DND-41 (cell line): ENCODE measurements around the gene HCN2.

ENCODE experiments used
- ATAC-seq: fragments of 200-7000 bp; cut with Tn5 transposase; 3 replicates; pipeline ENCODE4 v1.9.1; 2021; ENCODE audit warnings: low read depth; ENCODE audit not compliant: insufficient read depth
- DNase-seq: peaks from one replicate; pipeline ENCODE4 v3.0.0-alpha.2; 2020
- H2AFZ ChIP-seq: 2 replicates; pipeline ENCODE4 v1.6.0; 2012; ENCODE audit warnings: low read depth, low read length
- H3K27ac ChIP-seq: 2 replicates; pipeline ENCODE4 v1.5.1; 2012; ENCODE audit warnings: low read length, inconsistent platforms
- H3K27me3 ChIP-seq: fragments of 200-600 bp; sonication (generic); 2 replicates; pipeline ENCODE4 v1.6.0; 2012; ENCODE audit warnings: low read length, mild to moderate bottlenecking, inconsistent platforms; ENCODE audit not compliant: insufficient read depth, poor library complexity
- H3K36me3 ChIP-seq: 2 replicates; pipeline ENCODE4 v1.5.1; 2012; ENCODE audit warnings: low read length, inconsistent platforms; ENCODE audit not compliant: insufficient read depth
- H3K4me1 ChIP-seq: 2 replicates; pipeline ENCODE4 v1.5.1; 2012; ENCODE audit warnings: mild to moderate bottlenecking, low read length; ENCODE audit not compliant: insufficient read depth
- H3K4me2 ChIP-seq: 2 replicates; pipeline ENCODE4 v1.6.0; 2012; ENCODE audit warnings: mild to moderate bottlenecking, moderate library complexity, low read length, inconsistent platforms; ENCODE audit not compliant: insufficient read depth
- H3K4me3 ChIP-seq, 2 experiments: fragments of 200-600 bp in 1 of 2; shearing (Covaris generic) in 1 of 2; 2 replicates each; pipeline ENCODE4 v1.5.1; 2012 to 2016; ENCODE audit warnings: inconsistent platforms in 2 of 2, low read length in 2 of 2, mild to moderate bottlenecking in 2 of 2, low read depth in 1 of 2, moderate library complexity in 1 of 2
- H3K79me2 ChIP-seq: 2 replicates; pipeline ENCODE4 v1.6.0; 2012; ENCODE audit warnings: low read length, inconsistent platforms; ENCODE audit not compliant: insufficient read depth
- H3K9ac ChIP-seq: 2 replicates; pipeline ENCODE4 v1.6.0; 2012; ENCODE audit warnings: low read depth, mild to moderate bottlenecking, inconsistent platforms, low read length, moderate library complexity
- H3K9me3 ChIP-seq: 2 replicates; pipeline ENCODE4 v1.5.1; 2012; ENCODE audit warnings: low read length, moderate library complexity, mild to moderate bottlenecking, inconsistent platforms; ENCODE audit not compliant: insufficient read depth, severe bottlenecking
- H4K20me1 ChIP-seq: 2 replicates; pipeline ENCODE4 v1.6.0; 2012; ENCODE audit warnings: low read length; ENCODE audit not compliant: insufficient read depth
- EZH2 ChIP-seq: IDR thresholded peaks from 3 replicates; pipeline ENCODE4 v1.6.1; 2012; ENCODE audit warnings: borderline replicate concordance, low read depth, mild to moderate bottlenecking, moderate library complexity, low read length, inconsistent platforms; ENCODE audit not compliant: severe bottlenecking
- TF ChIP-seq, protein P1 (sequence below): IDR thresholded peaks from 2 replicates; pipeline ENCODE4 v1.5.1; 2012; ENCODE audit warnings: borderline replicate concordance, low read length, moderate library complexity, mild to moderate bottlenecking; ENCODE audit not compliant: poor library complexity, severe bottlenecking; ENCODE audit errors: extremely low read depth

The HCN2 gene

DNA sequence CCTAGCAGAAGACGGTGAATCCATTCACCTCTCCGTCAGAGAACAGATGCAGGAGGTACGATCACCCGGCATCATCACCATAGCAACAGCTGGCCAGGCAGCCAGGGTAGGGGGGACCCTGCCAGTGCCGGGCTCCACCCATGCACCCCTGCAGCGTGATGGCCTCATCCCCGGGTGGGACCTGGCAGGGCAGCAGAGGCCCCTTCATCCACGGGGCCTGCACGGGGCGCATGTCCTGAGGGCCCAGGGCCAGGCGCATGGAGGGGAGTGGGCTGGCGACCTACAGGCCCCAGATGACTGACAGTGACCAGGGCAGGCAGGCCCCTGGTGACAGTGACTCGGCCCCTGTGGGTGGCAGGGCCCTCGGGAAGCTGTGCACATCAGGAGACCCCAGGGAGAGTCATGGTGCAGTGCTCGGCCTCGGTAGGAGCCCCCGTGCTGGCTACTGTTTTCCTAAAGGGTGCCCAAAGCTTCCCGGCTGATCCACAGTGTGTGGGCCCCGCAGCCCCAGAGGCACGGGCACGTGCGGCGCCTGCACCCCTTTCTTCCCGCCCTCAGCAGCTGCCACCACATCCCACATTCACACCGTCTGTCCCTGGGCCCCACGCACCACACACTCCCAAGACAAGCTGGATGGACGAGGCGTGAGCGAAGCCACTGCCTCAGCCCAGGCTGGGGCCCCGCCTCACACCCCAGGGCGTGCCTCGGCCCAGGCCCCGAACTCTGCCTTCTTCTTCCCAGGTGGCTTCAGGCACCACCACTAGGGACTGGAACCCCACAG, 68.6 kb downstream of the HCN2 start:
- Histone ChIP-seq H3K4me2 (no peak overlapping the region), H2AFZ (no peak overlapping the region), H3K9ac (no peak overlapping the region), H3K4me1 (peaks cover 38% of the 10 kb centered on the region), H3K4me3 (no peak overlapping the region), H3K9me3 (no peaks in the 10 kb centered on the region), H3K27me3 (no peaks in the 10 kb centered on the region), H3K27ac (no peak overlapping the region), H4K20me1 (peaks cover 92% of the 10 kb centered on the region), H3K36me3 (peaks cover 75% of the 10 kb centered on the region), H3K79me2 (peaks cover 97% of the 10 kb centered on the region)
- no peak for ATAC-seq
- DNase-seq = no peak
- no peak for TF ChIP-seq EZH2
- TF ChIP-seq, protein P1, sequence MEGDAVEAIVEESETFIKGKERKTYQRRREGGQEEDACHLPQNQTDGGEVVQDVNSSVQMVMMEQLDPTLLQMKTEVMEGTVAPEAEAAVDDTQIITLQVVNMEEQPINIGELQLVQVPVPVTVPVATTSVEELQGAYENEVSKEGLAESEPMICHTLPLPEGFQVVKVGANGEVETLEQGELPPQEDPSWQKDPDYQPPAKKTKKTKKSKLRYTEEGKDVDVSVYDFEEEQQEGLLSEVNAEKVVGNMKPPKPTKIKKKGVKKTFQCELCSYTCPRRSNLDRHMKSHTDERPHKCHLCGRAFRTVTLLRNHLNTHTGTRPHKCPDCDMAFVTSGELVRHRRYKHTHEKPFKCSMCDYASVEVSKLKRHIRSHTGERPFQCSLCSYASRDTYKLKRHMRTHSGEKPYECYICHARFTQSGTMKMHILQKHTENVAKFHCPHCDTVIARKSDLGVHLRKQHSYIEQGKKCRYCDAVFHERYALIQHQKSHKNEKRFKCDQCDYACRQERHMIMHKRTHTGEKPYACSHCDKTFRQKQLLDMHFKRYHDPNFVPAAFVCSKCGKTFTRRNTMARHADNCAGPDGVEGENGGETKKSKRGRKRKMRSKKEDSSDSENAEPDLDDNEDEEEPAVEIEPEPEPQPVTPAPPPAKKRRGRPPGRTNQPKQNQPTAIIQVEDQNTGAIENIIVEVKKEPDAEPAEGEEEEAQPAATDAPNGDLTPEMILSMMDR = no peak

DNA sequence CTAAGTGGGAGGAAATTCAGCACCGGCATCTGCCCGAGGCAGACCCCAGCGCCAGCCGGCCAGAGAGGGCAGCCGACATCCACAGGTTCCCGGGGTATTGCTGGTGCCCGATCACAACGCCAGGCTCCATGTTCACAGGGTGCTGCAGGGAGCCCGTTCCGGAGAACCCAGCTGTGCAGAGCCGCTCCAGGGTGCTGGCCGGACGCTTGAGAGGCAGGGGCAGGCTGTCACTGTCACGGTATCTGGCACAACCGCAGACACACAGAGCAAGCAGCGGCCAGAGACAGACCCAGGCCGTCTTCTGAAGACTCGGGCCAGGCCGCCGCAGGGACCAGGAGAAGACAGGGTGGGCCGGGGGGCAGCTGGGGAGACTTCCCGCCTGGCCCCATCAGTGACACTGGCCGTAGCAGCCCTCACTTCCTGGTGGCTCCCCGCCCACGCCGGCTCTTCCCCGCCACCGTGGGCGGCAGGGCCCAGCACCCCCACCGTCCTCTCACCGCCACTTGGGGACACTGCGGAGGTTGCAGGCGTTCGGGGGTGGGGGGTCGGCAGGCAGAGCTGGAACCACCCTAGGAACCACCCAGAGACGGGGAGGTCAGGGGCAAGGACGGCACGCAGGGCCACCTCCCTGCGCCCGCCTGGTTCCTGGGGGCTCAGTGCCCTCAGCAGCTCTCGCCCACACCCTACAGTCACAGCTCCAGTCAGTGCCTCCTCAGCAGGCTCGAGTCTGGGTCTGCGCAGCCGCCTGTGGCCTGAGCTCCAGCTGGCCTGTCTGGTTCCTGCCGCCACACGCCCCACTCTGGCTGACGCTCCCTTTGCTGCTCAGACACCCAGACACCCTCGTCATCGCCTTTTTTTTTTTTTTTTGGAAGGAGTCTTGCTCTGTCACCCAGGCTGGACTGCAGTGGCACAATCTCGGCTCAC, 69.5 kb downstream of the HCN2 start:
- Histone ChIP-seq H3K9ac (no peak overlapping the region), H3K36me3 (peaks cover 66% of the 10 kb centered on the region), H3K27ac (no peak overlapping the region)

DNA sequence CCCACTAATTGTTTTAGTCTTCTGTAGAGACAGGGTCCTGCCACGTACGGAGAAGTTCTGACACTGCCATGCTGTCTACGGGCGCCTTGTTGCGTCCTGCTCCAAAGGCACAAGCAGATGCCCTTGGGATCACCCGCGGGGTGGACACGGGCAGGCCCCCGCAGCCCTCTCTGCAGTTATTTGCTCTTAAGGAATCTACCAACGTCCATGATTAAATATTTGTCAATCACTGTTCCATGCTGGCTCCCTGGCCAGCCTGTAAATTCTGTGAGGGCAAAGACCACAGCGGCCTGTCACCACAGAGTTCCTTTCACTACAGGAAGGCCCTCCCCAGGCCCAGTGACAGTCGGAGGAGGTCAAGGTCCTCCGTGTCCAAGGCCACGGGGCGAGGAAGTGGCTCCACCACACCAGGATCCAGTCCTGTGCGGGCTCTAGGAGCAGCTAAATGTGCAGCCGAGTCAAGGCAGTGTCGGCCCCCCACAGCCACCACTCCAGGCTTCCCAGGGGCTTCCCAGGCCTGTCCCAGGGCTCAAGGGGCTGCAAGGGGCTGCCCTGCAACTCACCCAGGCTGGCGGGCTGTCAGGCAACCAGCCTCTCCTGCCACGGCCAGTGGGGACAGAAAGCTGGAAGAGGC, 71.2 kb downstream of the HCN2 start:
- peak overlapping the region; percentile 78 to 99; a peak in 3 of 4 replicates for H3K4me3 ChIP-seq
- peaks cover 76% of the 10 kb centered on the region for H3K79me2 ChIP-seq
- H3K27ac ChIP-seq = peak overlapping the region; percentile 77
- no peak overlapping the region for H2AFZ ChIP-seq
- TF ChIP-seq, protein P1 = no peak
- TF ChIP-seq EZH2 = no peak
- H4K20me1 ChIP-seq = peaks cover 68% of the 10 kb centered on the region
- peaks cover 54% of the 10 kb centered on the region for H3K36me3 ChIP-seq
- H3K9me3 ChIP-seq = no peaks in the 10 kb centered on the region
- H3K9ac ChIP-seq = peak overlapping the region; percentile 97
- ATAC-seq (no peak), DNase-seq (no peak)
- H3K27me3 ChIP-seq = no peaks in the 10 kb centered on the region
- peaks cover 58% of the 10 kb centered on the region for H3K4me1 ChIP-seq
- H3K4me2 ChIP-seq = peak overlapping the region; percentile 95

More for the DNA sequence above, 69.5 kb downstream of the HCN2 start:
- TF ChIP-seq EZH2 = no peak
- TF ChIP-seq, protein P1 = no peak
- Histone ChIP-seq H3K9me3 (no peaks in the 10 kb centered on the region), H4K20me1 (peaks cover 82% of the 10 kb centered on the region), H3K4me3 (no peak overlapping the region), H3K4me2 (peak overlapping the region; percentile 95; the same call in 1 of the 2 replicates), H3K79me2 (peaks cover 92% of the 10 kb centered on the region), H2AFZ (no peak overlapping the region), H3K4me1 (peaks cover 48% of the 10 kb centered on the region), H3K27me3 (no peaks in the 10 kb centered on the region)
- ATAC-seq (no peak), DNase-seq (no peak)
